Activated CD8-positive, alpha-beta memory T cell treated with anti-CD3 and anti-CD28 coated beads for 1 hour (primary cell): Measurements from ENCODE around the gene ZFP69.

Experiments
- DNase-seq, 2 donors: peaks; one replicate each; pipeline ENCODE4 v3.0.0-alpha.2; 2020; ENCODE audit warnings: low read depth in 1 of 2; ENCODE audit errors: extremely low read depth in 1 of 2

The ZFP69 gene

GRCh38 chr1:40507973-40508372 is 30.9 kb downstream of the ZFP69 start:
- DNase-seq: no peak

GRCh38 chr1:40508375-40509341 is 31.6 kb downstream of the ZFP69 start, which contains the start of gene EXO5:
EXO5 (plus strand) TSS chr1:40508767; CDS start chr1:40514545, 5,778 bp downstream.
- DNase-seq: peak; percentile 37 to 73

GRCh38 chr1:40519517-40519916 is 42.4 kb downstream of the ZFP69 start:
- no peak for DNase-seq

GRCh38 chr1:40530735-40531380 is 53.8 kb downstream of the ZFP69 start:
- DNase-seq: no peak

- peak; percentile 63 to 66 for DNase-seq
These were observed 54.4 kb downstream of the ZFP69 start, which contains the start of gene ZNF684 for GRCh38 chr1:40531381-40532061. ZNF684 (plus strand) TSS chr1:40531637; CDS start chr1:40533167, 1,530 bp downstream.

- no peak for DNase-seq
These were observed 54.9 kb downstream of the ZFP69 start for GRCh38 chr1:40532062-40532389.

- DNase-seq: no peak
These were observed 55.8 kb downstream of the ZFP69 start for GRCh38 chr1:40532844-40533424.

GRCh38 chr1:40534589-40534988 is 57.5 kb downstream of the ZFP69 start:
- no peak for DNase-seq

- DNase-seq: no peak
These were observed 58.6 kb downstream of the ZFP69 start for GRCh38 chr1:40535732-40536131.

- DNase-seq: no peak
These were observed 62.2 kb downstream of the ZFP69 start for GRCh38 chr1:40539338-40539737.
